ENCODE data around the gene TXNRD1. TPM values are rescaled to one million over a fixed set of nuclear protein-coding genes. Genes with fewer than 3 reads are reported as not detected.
"Not testable (repeated sequence)": the region's sequence is repeated elsewhere in the genome, so short reads cannot be mapped to it uniquely, and the experiment has no call there.

TXNRD1 gene
- total RNA-seq, 2 donors from 2014 or later: 114 to 122 TPM

DNA sequence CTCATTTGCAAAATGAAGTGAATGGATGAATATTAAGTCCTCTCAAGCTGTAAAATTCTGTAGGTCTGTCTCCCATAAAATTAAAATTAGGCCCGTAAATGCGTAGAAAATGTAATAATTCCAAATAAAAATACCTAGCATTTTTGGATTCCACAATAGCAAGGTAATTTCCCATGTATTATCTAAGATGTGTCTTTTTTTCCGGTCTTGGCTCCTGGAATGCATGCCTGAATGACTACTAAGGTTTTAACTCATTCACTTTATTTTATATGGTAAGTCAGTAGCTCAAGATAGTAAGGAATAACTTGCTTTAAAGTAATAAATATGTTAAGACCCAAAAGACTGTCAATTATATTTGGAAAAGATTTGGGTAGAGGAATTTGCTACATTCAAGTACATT, 11.1 kb downstream of the TXNRD1 start:
- intact Hi-C loops (cut with DNase I): no loop called here
- no peak for ATAC-seq
- no peak for DNase-seq

DNA sequence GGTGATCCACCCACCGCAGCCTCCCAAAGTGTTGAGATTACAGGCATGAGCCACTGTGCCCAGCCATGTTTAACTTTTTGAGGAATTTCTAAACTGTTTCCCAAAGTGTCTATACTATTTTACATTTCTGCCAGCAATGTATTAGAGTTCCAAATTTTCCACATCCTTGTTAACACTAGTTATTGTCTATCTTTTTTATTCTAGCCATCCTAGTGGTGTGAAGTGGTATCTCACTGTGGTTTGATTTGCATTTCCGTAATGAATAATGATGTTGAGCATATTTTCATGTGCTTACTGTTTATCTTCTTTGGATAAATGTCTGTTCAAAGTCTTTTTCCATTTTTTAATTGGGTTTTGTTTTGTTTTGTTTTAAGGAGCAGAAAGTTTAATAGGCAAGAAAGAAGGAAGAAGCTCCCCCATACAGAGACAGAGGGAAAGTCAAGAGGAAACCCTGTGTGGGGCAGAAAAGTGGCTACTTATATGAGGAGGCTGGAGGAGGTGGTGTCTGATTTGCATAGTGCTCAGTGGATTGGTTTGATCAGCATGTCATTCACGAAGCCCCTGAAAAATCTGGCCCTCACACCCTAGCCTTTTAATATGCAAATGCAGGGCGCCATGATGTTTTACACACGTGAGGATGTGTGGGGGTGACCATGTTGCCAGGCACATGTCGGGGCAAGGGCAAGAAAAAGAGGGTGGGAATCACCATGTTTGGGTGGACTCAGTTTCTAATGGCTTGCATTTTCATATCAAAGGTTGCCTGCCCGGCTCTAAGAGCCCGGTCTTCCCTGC, 14.9 kb downstream of the TXNRD1 start:
- no peak for DNase-seq
- intact Hi-C loops (cut with DNase I): no loop called here
- ATAC-seq: no peak

DNA sequence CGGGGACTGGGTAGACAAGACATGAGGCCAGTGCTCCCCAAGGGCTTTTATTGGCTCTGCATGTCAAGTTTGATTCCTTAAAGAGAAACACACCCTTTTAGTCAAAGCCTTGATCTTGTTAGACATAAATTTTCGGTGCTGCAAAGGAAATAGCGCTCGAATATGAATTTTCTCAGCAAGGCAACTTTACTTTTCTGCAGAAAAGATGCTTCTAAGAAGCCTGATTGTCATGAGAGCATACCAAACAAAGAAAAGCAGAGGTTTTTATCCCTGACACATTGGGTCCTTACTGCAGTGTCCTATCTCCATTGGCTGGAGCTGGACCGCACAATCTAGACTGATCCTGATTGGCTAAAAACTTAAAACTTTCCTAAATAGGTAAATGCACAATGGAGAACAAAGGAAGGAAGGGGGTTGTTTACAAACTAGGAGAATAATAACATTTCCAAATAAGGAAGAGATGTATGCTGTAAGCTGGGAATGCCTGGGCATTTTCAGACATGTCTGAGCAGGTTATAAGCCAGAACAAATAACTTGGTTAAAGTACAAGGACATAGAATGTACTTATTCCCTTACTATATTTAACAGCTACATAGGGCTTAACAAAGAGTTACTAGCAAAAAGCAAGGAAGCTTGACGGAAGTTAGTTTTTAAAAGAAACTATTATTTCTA, 17.2 kb downstream of the TXNRD1 start:
- ATAC-seq (no peak), DNase-seq (no peak)
- intact Hi-C loops (cut with DNase I): no loop called here

GRCh38 chr12:104234926-104235499, 19.4 kb downstream of the TXNRD1 start:
- intact Hi-C loops (cut with DNase I): no loop called here
- no peak for ATAC-seq
- DNase-seq: no peak

DNA sequence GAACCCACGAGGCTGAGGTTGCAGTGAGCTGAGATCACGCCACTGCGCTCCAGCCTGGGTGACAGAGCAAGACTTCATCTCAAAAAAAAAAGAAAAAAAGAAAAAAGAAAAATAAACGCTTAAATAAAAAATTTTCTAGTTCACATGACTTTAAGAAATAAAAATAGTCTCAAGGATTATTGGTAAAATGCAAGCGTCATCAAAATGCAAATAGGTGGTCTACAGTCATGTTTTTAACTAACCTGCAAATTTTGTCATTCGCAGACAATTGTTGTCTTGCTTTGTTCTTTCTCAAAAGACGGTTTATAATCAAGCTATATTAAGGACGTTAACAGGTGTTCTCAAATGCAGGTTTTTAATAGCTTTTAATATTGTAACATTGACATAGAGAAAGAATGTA, 22.4 kb downstream of the TXNRD1 start:
- intact Hi-C loops (cut with DNase I): no loop called here
- DNase-seq (no peak), ATAC-seq (no peak)

GRCh38 chr12:104242546-104243206, 27.1 kb downstream of the TXNRD1 start:
- intact Hi-C loops (cut with DNase I): no loop called here
- DNase-seq (no peak), ATAC-seq (no peak)

- ATAC-seq (peak; percentile 54 to 74), DNase-seq (no peak)
- intact Hi-C loops (cut with DNase I): no loop called here
These were observed 28.0 kb downstream of the TXNRD1 start for GRCh38 chr12:104243551-104243950.

GRCh38 chr12:104243971-104244370, 28.4 kb downstream of the TXNRD1 start:
- ATAC-seq: no peak
- intact Hi-C loops (cut with DNase I): no loop called here

GRCh38 chr12:104247698-104248097, 32.1 kb downstream of the TXNRD1 start:
- no peak for DNase-seq
- intact Hi-C loops (cut with DNase I): no loop called here
- ATAC-seq: no peak

More at GRCh38 chr12:104243971-104244370, 28.4 kb downstream of the TXNRD1 start:
- no peak for DNase-seq

GRCh38 chr12:104248444-104248843, 32.9 kb downstream of the TXNRD1 start:
- intact Hi-C loops (cut with DNase I): no loop called here
- DNase-seq: no peak
- no peak for ATAC-seq

DNA sequence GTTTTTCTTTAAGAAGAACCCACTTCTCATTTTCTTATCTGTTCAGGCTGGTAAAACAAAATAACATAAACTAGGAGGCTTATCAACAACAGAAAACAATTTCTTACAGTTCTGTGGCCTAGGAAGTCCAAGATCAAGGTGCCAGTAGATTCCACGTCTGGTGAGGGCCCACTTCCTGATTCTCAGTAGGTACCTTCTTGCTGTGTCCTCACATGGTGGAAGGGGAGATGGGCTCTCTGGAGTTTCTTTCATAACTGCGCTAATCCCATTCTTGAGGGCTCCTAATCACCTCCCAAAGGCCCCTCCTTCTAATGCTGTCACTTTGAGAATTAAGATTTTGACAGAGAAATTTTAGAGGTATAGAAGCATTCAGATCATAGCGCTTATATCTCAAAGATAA, 33.4 kb downstream of the TXNRD1 start:
- DNase-seq (no peak), ATAC-seq (no peak)
- intact Hi-C loops (cut with DNase I): no loop called here

DNA sequence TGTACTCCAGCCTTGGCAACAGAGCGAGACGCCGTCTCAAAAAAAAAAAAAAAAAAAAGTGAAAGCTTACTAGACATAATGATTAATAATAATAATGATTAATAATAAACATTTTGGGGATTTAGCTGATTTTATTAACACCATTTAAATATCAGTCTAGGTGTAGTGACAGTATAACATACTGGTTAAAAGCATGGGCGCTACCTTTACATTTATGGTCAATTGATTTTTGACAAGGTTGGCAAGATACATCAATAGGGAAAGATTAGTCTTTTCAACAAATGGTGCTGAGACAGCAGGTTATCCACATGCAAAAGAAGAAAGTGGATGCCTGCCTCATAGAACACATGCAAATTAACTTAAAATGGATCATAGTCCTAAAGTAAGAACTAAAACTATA, 34.3 kb downstream of the TXNRD1 start:
- DNase-seq (no peak), ATAC-seq (no peak)
- intact Hi-C loops (cut with DNase I): no loop called here

DNA sequence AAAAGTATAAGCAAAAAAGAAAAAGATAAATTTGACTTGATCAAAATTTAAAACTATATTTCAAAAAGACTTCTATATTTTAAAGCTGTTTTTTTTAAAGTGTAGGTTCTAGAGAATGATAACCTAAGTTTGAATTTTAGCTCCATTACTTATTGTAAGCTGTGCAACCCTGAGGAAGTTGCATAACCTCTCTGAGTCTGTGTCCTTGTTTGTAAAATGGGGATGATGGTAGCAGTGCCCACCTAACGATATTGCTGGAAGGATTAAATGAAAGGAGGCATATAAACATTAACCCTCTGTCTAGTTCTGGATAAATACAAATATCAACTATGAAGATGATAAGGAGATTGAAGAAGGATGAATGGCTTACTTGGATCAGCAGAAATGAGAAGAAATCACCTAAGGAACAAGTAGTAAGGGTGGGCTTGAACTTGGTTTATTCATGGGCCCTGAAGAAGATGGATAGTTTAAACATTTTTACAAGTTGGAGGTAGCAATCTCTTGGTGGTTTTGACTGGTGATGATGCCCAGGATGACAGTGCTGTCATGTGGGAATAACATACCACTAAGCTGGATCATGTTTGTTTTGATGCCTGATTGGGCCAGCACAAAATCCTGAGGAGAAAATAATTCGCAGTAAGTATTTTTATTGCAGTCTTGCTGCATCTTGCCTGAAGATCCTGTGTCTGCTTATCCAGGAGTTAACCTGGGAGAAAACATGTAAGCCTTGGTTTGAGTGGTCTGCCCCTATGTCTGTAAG, 35.0 kb downstream of the TXNRD1 start:
- ATAC-seq (no peak), DNase-seq (no peak)
- intact Hi-C loops (cut with DNase I): no loop called here

- intact Hi-C loops (cut with DNase I): no loop called here
- DNase-seq (no peak), ATAC-seq (no peak)
These were observed 42.4 kb downstream of the TXNRD1 start for GRCh38 chr12:104257913-104258472.

- no peak for DNase-seq
- peak in 1 of 2 donors; percentile 26 for ATAC-seq
- intact Hi-C loops (cut with DNase I): no loop called here
These were observed 43.0 kb downstream of the TXNRD1 start for GRCh38 chr12:104258476-104259067.

- ATAC-seq: no peak
- DNase-seq: no peak
- intact Hi-C loops (cut with DNase I): no loop called here
These were observed 47.4 kb downstream of the TXNRD1 start for GRCh38 chr12:104263026-104263425.

GRCh38 chr12:104263580-104264358, 48.2 kb downstream of the TXNRD1 start:
- ATAC-seq: no peak
- intact Hi-C loops (cut with DNase I): no loop called here
- DNase-seq: no peak

DNA sequence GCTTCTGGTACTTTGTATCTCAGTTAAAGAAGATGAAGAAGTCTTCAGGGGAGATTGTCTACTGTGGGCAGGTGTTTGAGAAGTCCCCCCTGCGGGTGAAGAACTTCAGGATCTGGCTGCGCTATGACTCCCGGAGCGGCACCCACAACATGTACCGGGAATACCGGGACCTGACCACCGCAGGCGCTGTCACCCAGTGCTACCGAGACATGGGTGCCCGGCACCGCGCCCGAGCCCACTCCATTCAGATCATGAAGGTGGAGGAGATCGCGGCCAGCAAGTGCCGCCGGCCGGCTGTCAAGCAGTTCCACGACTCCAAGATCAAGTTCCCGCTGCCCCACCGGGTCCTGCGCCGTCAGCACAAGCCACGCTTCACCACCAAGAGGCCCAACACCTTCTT, 49.9 kb downstream of the TXNRD1 start:
- ATAC-seq; DNase-seq; intact Hi-C loops (cut with DNase I): not testable (repeated sequence)

Measured in left cardiac atrium (tissue), 4 donors.